HEK293T (cell line): ENCODE measurements around the gene POP4.
"Not testable (repeated sequence)": the region's sequence is repeated elsewhere in the genome, so short reads cannot be mapped to it uniquely, and the experiment has no call there.

ENCODE experiments used
- CTCF ChIA-PET: fragments of 350-600 bp; formaldehyde crosslinking; extraction: SDS; loops from one replicate; lab custom pipeline; 2021; ENCODE audit warnings: antibody characterized with exemption, inconsistent platforms; lab: Yijun Ruan, JAX
- POLR2A ChIA-PET: fragments of 350-600 bp; formaldehyde crosslinking; extraction: SDS; loops from one replicate; lab custom pipeline; 2020; ENCODE audit warnings: antibody characterized with exemption, inconsistent platforms; lab: Yijun Ruan, JAX
- DNase-seq: peaks from one replicate; pipeline ENCODE4 v3.0.0; 2012; ENCODE audit warnings: mixed read lengths; ENCODE audit errors: extremely low spot score
- ARNT ChIP-seq: fragments of 450-650 bp; IDR thresholded peaks from 2 replicates; pipeline ENCODE4 v1.6.1; 2017; ENCODE audit warnings: mild to moderate bottlenecking
- BHLHE40 ChIP-seq: fragments of 450-650 bp; IDR thresholded peaks from 2 replicates; pipeline ENCODE4 v1.6.1; 2016; ENCODE audit warnings: mild to moderate bottlenecking, moderate library complexity, borderline replicate concordance
- CTBP1 ChIP-seq: fragments of 450-650 bp; IDR thresholded peaks from 2 replicates; pipeline ENCODE4 v1.6.1; 2016; ENCODE audit warnings: borderline replicate concordance
- ELF4 ChIP-seq: fragments of 450-650 bp; IDR thresholded peaks from 2 replicates; pipeline ENCODE4 v1.6.1; 2017; ENCODE audit warnings: antibody characterized with exemption
- FOXA1 ChIP-seq: fragments of 450-650 bp; IDR thresholded peaks from 2 replicates; pipeline ENCODE4 v1.6.1; 2016; ENCODE audit warnings: mild to moderate bottlenecking
- FOXK2 ChIP-seq: fragments of 450-650 bp; IDR thresholded peaks from 2 replicates; pipeline ENCODE4 v1.6.1; 2016; ENCODE audit warnings: mild to moderate bottlenecking
- FOXM1 ChIP-seq: fragments of 450-650 bp; IDR thresholded peaks from 2 replicates; pipeline ENCODE4 v1.6.1; 2017; ENCODE audit warnings: mild to moderate bottlenecking, borderline replicate concordance
- HDGF ChIP-seq: fragments of 450-650 bp; IDR thresholded peaks from 2 replicates; pipeline ENCODE4 v1.6.1; 2017; ENCODE audit warnings: antibody characterized with exemption, borderline replicate concordance
- L3MBTL2 ChIP-seq: fragments of 450-650 bp; conservative IDR thresholded peaks from 2 replicates; pipeline ENCODE4 v1.6.1; 2016; ENCODE audit warnings: mild to moderate bottlenecking
- LEF1 ChIP-seq: fragments of 450-650 bp; IDR thresholded peaks from 2 replicates; pipeline ENCODE4 v1.6.1; 2017; ENCODE audit warnings: mild to moderate bottlenecking, borderline replicate concordance
- NFRKB ChIP-seq: fragments of 450-650 bp; IDR thresholded peaks from 2 replicates; pipeline ENCODE4 v1.6.1; 2016; ENCODE audit warnings: mild to moderate bottlenecking, moderate library complexity
- PKNOX1 ChIP-seq: fragments of 450-650 bp; IDR thresholded peaks from 2 replicates; pipeline ENCODE4 v1.6.1; 2016
- SP1 ChIP-seq: fragments of 450-650 bp; IDR thresholded peaks from 2 replicates; pipeline ENCODE4 v1.6.1; 2017
- SUZ12 ChIP-seq: fragments of 450-650 bp; IDR thresholded peaks from 2 replicates; pipeline ENCODE4 v1.6.1; 2016; ENCODE audit warnings: mild to moderate bottlenecking
- TARDBP ChIP-seq: fragments of 450-650 bp; IDR thresholded peaks from 2 replicates; pipeline ENCODE4 v1.6.1; 2016
- ZNF384 ChIP-seq: fragments of 450-650 bp; IDR thresholded peaks from 2 replicates; pipeline ENCODE4 v1.6.1; 2016

POP4 gene

DNA sequence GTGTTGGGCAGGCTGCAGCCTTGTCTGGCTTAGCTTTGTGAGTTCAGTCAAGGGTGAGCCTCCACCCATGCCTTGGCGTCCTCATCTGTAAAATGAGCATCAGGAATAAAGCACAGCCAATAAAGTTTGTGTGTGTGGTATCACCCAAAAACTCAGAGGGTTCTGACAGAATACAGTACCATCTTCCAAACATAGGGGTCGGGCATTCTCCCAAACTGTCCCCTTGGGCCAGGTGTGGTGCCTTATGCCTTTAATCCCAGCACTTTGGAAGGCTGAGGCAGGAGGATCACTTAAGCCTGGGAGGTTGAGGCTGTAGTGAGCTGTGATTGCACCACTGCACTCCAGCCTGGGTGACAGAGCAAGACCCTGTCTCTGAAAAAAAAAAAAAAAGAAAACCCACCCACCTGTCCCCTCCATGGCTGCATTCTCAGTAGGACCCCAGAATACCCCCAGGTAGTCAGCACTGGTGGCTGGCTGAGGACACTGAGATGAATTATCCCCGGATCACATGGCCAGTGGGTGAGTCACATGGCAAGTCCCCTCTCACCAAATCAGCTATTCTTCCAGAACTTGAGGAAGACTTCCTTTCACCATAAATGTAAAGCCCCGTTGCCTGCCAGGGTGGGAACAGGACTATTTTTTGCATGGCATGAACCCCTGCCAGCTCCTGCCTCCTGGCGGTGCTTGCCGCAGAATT, 18.6 kb downstream of the POP4 start:
- no peak for DNase-seq
- POLR2A ChIA-PET, result interaction anchor here (3.8 kb wide), 1 partner anchor 19 kb away, joined by 16 read pairs; the partner anchor contains the start of gene POP4
- TF ChIP-seq LEF1 (no peak), TARDBP (no peak), NFRKB (no peak), CTBP1 (no peak), ARNT (no peak), L3MBTL2 (no peak), FOXK2 (no peak), SP1 (no peak), ELF4 (no peak)
- CTCF ChIA-PET, result interaction anchor here (0.9 to 1.9 kb wide), 2 partner anchors 14 to 70 kb away, joined by 3 to 4 read pairs; no protein-coding TSS in a partner anchor

DNA sequence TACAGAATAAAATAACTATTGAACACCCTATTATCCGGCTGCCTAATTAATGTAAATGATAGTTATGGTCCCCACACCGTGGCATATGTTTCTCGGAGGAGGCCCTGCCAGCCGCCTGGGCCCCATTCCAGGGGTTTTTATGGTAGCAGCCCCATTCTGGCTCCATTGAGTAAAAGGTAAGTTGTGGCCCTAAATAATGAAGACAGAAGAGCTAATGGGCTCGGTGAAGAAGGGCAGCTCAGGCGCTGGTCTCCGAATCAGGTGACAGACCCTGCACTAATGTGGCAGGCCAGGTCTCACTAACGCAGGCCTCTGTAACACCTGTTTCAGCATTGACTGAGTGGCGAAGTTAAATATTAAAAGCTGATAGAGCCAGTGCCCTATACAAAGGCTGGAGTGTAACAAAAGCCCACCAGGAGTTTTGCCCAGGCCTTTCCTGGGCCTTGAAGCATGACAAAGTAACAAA, 19.1 kb downstream of the POP4 start:
- TF ChIP-seq L3MBTL2 (no peak), HDGF (no peak)
- CTCF ChIA-PET, result interaction anchor here (0.9 to 1.9 kb wide), 2 partner anchors 14 to 69 kb away, joined by 3 to 4 read pairs; no protein-coding TSS in a partner anchor
- POLR2A ChIA-PET, result interaction anchor here (3.8 kb wide), 1 partner anchor 19 kb away, joined by 16 read pairs; the partner anchor contains the start of gene POP4
- no peak for DNase-seq

DNA sequence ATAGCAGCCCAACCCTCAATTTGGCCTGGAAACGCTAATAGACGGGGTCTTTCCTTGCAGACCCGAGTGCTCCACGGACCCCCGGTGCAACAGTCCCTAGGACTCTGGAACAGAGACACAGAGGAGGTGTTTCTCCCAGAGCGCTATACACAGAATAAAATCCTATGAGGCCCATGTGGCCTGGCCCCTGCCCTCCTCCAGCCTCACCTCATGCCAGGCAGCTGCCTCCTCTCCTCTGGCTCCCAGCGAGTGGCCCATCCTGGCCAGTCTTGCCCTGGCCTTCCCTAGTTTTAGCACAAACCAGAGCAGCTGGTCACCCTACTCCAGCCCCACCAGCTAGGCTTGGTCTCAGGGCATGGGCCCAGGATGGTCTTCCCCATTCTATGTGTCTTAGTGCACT, 20.3 kb downstream of the POP4 start:
- POLR2A ChIA-PET, result interaction anchor here (1.9 to 3.8 kb wide), 2 partner anchors 20 kb away, joined by 6 to 16 read pairs; partner anchors contain the start of gene POP4

DNA sequence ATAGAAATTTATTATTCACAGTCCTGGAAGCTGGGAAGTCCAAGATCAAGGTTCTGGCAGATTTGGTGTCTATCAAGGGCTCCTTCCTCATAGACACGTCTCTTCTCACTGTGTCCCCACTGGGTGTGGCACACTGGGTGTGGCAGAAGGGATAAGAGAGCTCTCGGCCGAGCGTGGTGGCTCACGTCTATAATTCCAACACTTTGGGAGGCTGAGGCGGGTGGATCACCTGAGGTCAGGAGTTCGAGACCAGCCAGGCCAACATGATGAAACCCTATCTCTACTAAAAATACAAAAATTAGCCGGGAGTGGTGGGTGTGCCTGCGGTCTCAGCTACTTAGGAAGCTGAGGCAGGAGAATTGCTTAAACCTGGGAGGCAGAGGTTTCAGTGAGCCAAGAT, 20.7 kb downstream of the POP4 start:
- CTCF ChIA-PET, result interaction anchor here (1.0 to 1.2 kb wide), 2 partner anchors 15 to 19 kb away, joined by 3 read pairs; no protein-coding TSS in a partner anchor
- DNase-seq, result not testable (repeated sequence)
- POLR2A ChIA-PET, result interaction anchor here (1.9 kb wide), 1 partner anchor 21 kb away, joined by 6 read pairs; the partner anchor contains the start of gene POP4

More for the DNA sequence above, 20.3 kb downstream of the POP4 start:
- no peak for DNase-seq
- CTCF ChIA-PET, result interaction anchor here (1.0 to 1.2 kb wide), 2 partner anchors 15 to 19 kb away, joined by 3 read pairs; no protein-coding TSS in a partner anchor
- no peak for TF ChIP-seq FOXA1

GRCh38 chr19:29628661-29629385, 22.7 kb downstream of the POP4 start:
- DNase-seq, result no peak
- no peak for TF ChIP-seq ARNT
- TF ChIP-seq HDGF, result no peak
- no peak for TF ChIP-seq FOXA1
- no peak for TF ChIP-seq PKNOX1
- TF ChIP-seq CTBP1, result no peak
- no peak for TF ChIP-seq LEF1
- no peak for TF ChIP-seq L3MBTL2
- no peak for TF ChIP-seq BHLHE40
- TF ChIP-seq SUZ12, result no peak
- TF ChIP-seq ELF4, result no peak
- TF ChIP-seq NFRKB, result no peak
- TF ChIP-seq TARDBP, result no peak
- no peak for TF ChIP-seq SP1
- POLR2A ChIA-PET, result interaction anchor here (1.9 kb wide), 1 partner anchor 23 kb away, joined by 6 read pairs; the partner anchor contains the start of gene POP4
- CTCF ChIA-PET, result no interaction called here

DNA sequence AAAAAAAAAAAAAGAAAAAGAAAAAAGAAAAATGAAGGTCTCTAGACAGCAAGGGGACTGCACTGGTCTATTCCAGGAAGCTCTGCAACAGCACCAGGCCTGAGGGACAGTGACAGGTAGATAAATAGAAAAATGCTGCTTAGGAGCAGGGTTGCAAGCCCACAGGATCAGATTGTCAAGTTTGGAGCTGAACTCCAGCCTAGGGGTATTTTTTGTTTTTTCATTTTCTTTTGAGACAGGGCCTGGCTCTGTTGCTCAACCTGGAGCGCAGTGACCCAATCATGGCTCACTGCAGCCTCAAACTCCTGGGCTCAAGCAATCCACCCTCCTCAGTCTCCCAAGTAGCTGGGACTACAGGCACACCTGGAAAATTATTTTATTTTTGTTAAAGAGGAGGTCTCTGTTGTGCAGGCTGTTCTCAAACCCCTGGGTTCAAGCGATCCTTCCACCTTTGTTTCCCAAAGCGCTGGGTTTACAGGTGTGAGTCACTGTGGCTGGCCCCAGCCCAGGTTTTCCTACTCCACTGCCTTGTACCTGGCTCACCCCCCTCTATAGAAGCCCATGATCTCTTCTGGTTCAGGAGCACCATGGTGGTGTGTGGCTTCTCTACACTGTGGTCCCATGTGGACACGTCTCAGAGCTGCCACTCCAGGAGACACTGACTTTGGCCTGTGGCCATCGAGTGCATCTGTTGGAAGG, 23.9 kb downstream of the POP4 start:
- POLR2A ChIA-PET, result no interaction called here
- TF ChIP-seq SUZ12 (no peak), NFRKB (no peak), FOXM1 (no peak)
- no peak for DNase-seq
- CTCF ChIA-PET, result no interaction called here

- DNase-seq, result no peak
- ChIA-PET CTCF (no interaction called here), POLR2A (no interaction called here)
- no peak for TF ChIP-seq ARNT
- TF ChIP-seq L3MBTL2, result no peak
- no peak for TF ChIP-seq BHLHE40
- TF ChIP-seq FOXA1, result no peak
- no peak for TF ChIP-seq PKNOX1
- no peak for TF ChIP-seq NFRKB
- TF ChIP-seq SP1, result no peak
- no peak for TF ChIP-seq CTBP1
- TF ChIP-seq TARDBP, result no peak
- TF ChIP-seq FOXK2, result no peak
- no peak for TF ChIP-seq LEF1
- no peak for TF ChIP-seq FOXM1
- no peak for TF ChIP-seq ZNF384
- no peak for TF ChIP-seq ELF4
- no peak for TF ChIP-seq SUZ12
These were observed 24.6 kb downstream of the POP4 start for GRCh38 chr19:29630655-29631054.
